Measurements from ENCODE around the gene SLC38A7. TPM values are rescaled to one million over a fixed set of nuclear protein-coding genes. Genes with fewer than 3 reads are reported as not detected.
"Not testable (repeated sequence)": the region's sequence is repeated elsewhere in the genome, so short reads cannot be mapped to it uniquely, and the experiment has no call there.

SLC38A7 gene
- total RNA-seq, 1 donor from 2014 or later = 23.4 TPM

DNA sequence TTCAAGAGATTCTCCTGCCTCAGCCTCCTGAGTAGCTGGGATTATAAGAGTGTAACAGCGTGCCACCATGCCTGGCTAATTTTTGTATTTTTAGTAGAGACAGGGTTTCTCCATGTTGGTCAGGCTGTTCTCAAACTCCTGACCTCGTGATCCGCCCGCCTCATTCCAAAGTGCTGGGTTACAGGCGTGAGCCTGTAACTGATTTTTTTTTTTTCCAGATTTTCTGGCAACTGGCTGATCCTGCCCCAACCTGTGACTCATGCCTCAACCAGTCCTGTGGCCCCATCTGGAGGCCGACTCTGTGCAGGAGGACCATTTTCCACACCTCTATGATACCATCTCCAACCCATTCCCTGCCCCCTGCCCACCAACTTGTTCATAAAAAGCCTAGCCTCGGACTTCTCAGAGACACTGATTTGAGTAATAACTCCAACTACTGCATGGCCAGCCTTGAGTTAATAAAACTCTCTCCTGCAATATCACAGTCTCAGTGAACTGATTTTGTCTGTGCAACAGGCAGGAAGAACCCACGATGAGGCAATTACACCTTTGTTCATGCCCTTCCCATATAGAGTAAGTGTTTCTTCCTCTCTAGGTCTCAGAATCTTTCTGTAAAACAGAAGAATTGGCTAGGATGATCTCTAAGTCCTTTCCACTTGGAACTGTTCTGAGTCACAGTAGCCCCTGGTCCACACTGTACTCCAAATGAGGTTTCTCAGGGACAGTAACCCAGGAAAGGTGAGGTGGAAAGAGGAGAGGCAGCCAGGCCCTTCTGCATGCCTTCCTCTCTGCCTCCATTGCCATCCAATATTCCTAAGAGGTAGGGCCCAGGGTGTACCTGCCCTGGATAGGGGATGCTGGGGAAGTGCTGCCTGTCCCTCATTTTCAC, 46.2 kb downstream of the SLC38A7 start:
- Histone ChIP-seq H3K4me3 (ENCODE audit: low read depth, low read length) (no peak overlapping the region), H3K27me3 (ENCODE audit: control insufficient read depth, insufficient read depth, low read length) (no peaks in the 10 kb centered on the region), H3K36me3 (ENCODE audit: control insufficient read depth, insufficient read depth, low read length) (no peaks in the 10 kb centered on the region)
- DNase-seq (ENCODE audit: low read depth) (peak; percentile 85), FAIRE-seq (no peak)
- TF ChIP-seq CTCF (IDR thresholded peaks at IDR 0.05; ENCODE audit: insufficient read depth, low read length, severe bottlenecking) = peak; percentile 54

DNA sequence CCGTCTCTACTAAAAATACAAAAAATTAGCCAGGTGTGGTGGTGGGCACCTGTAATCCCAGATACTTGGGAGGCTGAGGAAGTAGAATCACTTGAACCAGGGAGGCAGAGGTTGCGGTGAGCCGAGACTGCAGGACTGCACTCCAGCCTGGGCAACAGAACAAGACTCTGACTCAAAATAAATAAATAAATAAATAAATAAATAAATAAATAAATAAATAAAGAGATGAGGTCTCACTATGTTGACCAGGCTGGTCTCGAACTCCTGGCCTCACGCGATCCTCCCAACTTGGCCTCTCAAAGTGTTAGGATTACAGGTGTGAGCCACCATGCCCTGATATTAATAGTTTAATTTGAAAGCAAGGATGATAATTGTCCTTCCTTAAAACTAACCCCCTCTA, 47.5 kb downstream of the SLC38A7 start:
- H3K36me3 ChIP-seq (ENCODE audit: control insufficient read depth, insufficient read depth, low read length); FAIRE-seq; H3K27me3 ChIP-seq (ENCODE audit: control insufficient read depth, insufficient read depth, low read length); H3K4me3 ChIP-seq (ENCODE audit: low read depth, low read length); DNase-seq (ENCODE audit: low read depth): not testable (repeated sequence)

- no peaks in the 10 kb centered on the region for H3K27me3 ChIP-seq (ENCODE audit: control insufficient read depth, insufficient read depth, low read length)
- TF ChIP-seq CTCF (IDR thresholded peaks at IDR 0.05; ENCODE audit: insufficient read depth, low read length, severe bottlenecking) = no peak
- DNase-seq (ENCODE audit: low read depth) (no peak), FAIRE-seq (no peak)
- no peak overlapping the region for H3K4me3 ChIP-seq (ENCODE audit: low read depth, low read length)
- H3K36me3 ChIP-seq (ENCODE audit: control insufficient read depth, insufficient read depth, low read length) = no peaks in the 10 kb centered on the region
These were observed 48.1 kb downstream of the SLC38A7 start for GRCh38 chr16:58636466-58636865.

- DNase-seq (ENCODE audit: low read depth) (no peak), FAIRE-seq (no peak)
- Histone ChIP-seq H3K36me3 (ENCODE audit: control insufficient read depth, insufficient read depth, low read length) (no peaks in the 10 kb centered on the region), H3K27me3 (ENCODE audit: control insufficient read depth, insufficient read depth, low read length) (no peaks in the 10 kb centered on the region), H3K4me3 (ENCODE audit: low read depth, low read length) (no peak overlapping the region)
- TF ChIP-seq CTCF (IDR thresholded peaks at IDR 0.05; ENCODE audit: insufficient read depth, low read length, severe bottlenecking) = no peak
These were observed 49.1 kb downstream of the SLC38A7 start for GRCh38 chr16:58635502-58635901.

DNA sequence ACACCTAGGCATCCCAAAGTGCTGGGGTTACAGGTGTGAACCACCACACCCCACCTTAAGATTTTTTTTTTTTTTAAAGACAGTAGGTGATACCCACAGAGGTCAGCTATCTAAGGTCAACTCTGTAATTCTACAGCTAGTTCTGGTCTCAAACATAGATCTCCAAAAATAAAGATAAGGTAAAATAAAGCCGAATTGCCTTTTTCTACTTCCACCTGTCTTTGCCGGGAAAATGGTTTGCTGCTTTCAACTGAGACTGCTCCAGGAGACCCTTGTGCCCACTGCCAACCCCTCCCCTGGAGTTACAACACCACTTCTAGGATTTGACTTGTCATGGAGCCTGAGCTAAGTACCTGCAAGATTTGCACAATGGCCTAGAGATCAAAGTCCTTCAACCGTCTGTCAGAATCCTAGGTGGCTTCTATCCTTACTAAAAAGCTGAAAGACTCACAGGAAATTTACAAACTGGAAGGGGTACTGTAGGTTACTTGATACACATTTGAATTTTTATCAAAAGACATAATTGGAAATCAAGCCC, 50.2 kb downstream of the SLC38A7 start:
- no peak overlapping the region for H3K4me3 ChIP-seq (ENCODE audit: low read depth, low read length)
- H3K27me3 ChIP-seq (ENCODE audit: control insufficient read depth, insufficient read depth, low read length) = no peaks in the 10 kb centered on the region
- no peaks in the 10 kb centered on the region for H3K36me3 ChIP-seq (ENCODE audit: control insufficient read depth, insufficient read depth, low read length)
- no peak for DNase-seq (ENCODE audit: low read depth)
- no peak for FAIRE-seq
- TF ChIP-seq CTCF (IDR thresholded peaks at IDR 0.05; ENCODE audit: insufficient read depth, low read length, severe bottlenecking) = no peak

GRCh38 chr16:58629733-58630640, 54.6 kb downstream of the SLC38A7 start, which contains the start of gene CNOT1:
CNOT1 (minus strand) TSS chr16:58629826; CDS start chr16:58599337, 30,489 bp downstream.
- Histone ChIP-seq H3K36me3 (ENCODE audit: control insufficient read depth, insufficient read depth, low read length) (no peaks in the 10 kb centered on the region), H3K4me3 (ENCODE audit: low read depth, low read length) (peak within 1 kb of the TSS; percentile 100), H3K27me3 (ENCODE audit: control insufficient read depth, insufficient read depth, low read length) (no peaks in the 10 kb centered on the region)
- TF ChIP-seq CTCF (IDR thresholded peaks at IDR 0.05; ENCODE audit: insufficient read depth, low read length, severe bottlenecking) = no peak
- DNase-seq (ENCODE audit: low read depth) = peak; percentile 97
- FAIRE-seq = no peak

Measured in bronchial epithelial cell (primary cell).